Body of pancreas (tissue), 4 donors: ENCODE results near the gene TBC1D9B. TPM values are rescaled to one million over a fixed set of nuclear protein-coding genes. Genes with fewer than 3 reads are reported as not detected.

ENCODE experiments used
- ATAC-seq: fragments of 150-250 bp; one replicate; pipeline ENCODE4 v1.9.1; 2016
- DNase-seq, 4 donors: peaks; one replicate each; pipeline ENCODE4 v3.0.0-alpha.2; 2019
- H3K27ac ChIP-seq, 4 donors: fragments of 200-600 bp; sonication (generic); 1 replicate in 3 of 4; 2 replicates in 1 of 4; pipeline versions ENCODE4 v1.5.1 to v1.6.1; 2016 to 2019; ENCODE audit warnings: mild to moderate bottlenecking in 1 of 4, mixed read lengths in 1 of 4, moderate library complexity in 1 of 4
- H3K27me3 ChIP-seq, 2 donors: fragments of 200-600 bp; sonication (generic); one replicate each; pipeline ENCODE4 v1.6.0; 2016; ENCODE audit warnings: mild to moderate bottlenecking in 1 of 2
- H3K36me3 ChIP-seq, 2 donors: fragments of 200-600 bp; sonication (generic); replicated peaks in 1 of 2; 2 replicates each; pipeline ENCODE4 v1.5.1; 2016; ENCODE audit warnings: low read depth in 2 of 2; ENCODE audit not compliant: insufficient read depth in 1 of 2
- H3K4me1 ChIP-seq: fragments of 200-600 bp; sonication (generic); one replicate; pipeline ENCODE4 v1.6.0; 2016
- H3K4me3 ChIP-seq, 2 donors: fragments of 200-600 bp; sonication (generic); 1 replicate in 1 of 2; 2 replicates in 1 of 2; pipeline ENCODE4 v1.5.1; 2016 to 2019
- H3K9me3 ChIP-seq, 3 donors: fragments of 200-600 bp; sonication (generic); 1 replicate in 2 of 3; 2 replicates in 1 of 3; pipeline ENCODE4 v1.5.1; 2016
- CTCF ChIP-seq, 7 experiments: fragments of 450-650 bp in 4 of 7; fragments of 200-600 bp in 3 of 7; sonication (generic) in 3 of 7; IDR thresholded peaks; one replicate each; pipeline ENCODE4 v1.5.1; 2016 to 2019; ENCODE audit warnings: antibody characterized with exemption in 7 of 7
- POLR2A ChIP-seq, 3 donors: fragments of 450-650 bp; IDR thresholded peaks; one replicate each; pipeline ENCODE4 v1.6.1; 2016; ENCODE audit warnings: antibody characterized with exemption in 3 of 3, mild to moderate bottlenecking in 2 of 3
- WGBS, 2 donors: methylation state at CpG; one replicate each; pipeline ENCODE4 v1.1.5; 2017; 5-methylcytosine and 5-hydroxymethylcytosine counted together
- intact Hi-C: fragments of 100-400 bp; cut with DNase I; formaldehyde crosslinking; loops from one replicate; pipeline ENCODE4 v1.15.1; 2023
- total RNA-seq, 2 donors: library from RNA; depleted of rRNA; stranded (reverse); fragments of >200 nt; gene quantifications; one replicate each; pipeline ENCODE4 v1.1.0, GENCODE V29; 2016

Gene TBC1D9B
- total RNA-seq, 2 donors from 2014 or later: 69.8 to 121 TPM

GRCh38 chr5:179833056-179833708 lies 74.5 kb downstream of the TBC1D9B start:
- H3K4me3 ChIP-seq: no peak overlapping the region
- 87 to 93% methylated on average over 7 to 23 of the region's 23 CpGs for WGBS, 2 donors
- ATAC-seq (no peak), DNase-seq (no peak)
- no peaks in the 10 kb centered on the region for H3K27me3 ChIP-seq
- peaks cover 39 to 50% of the 10 kb centered on the region in 2 donors for H3K36me3 ChIP-seq
- no peaks in the 10 kb centered on the region for H3K9me3 ChIP-seq
- no peak overlapping the region for H3K27ac ChIP-seq
- intact Hi-C loops: no loop called here
- TF ChIP-seq CTCF (IDR thresholded peaks at IDR 0.05): no peak
- TF ChIP-seq POLR2A (IDR thresholded peaks at IDR 0.05): no peak
- H3K4me1 ChIP-seq: peaks cover 18% of the 10 kb centered on the region

GRCh38 chr5:179832039-179832745 lies 75.5 kb downstream of the TBC1D9B start:
- Histone ChIP-seq H3K27ac (no peak overlapping the region), H3K27me3 (no peaks in the 10 kb centered on the region), H3K4me3 (no peak overlapping the region), H3K36me3 (peaks cover 31 to 46% of the 10 kb centered on the region in 2 donors), H3K9me3 (no peaks in the 10 kb centered on the region), H3K4me1 (peaks cover 16% of the 10 kb centered on the region)
- no peak for DNase-seq
- ATAC-seq: no peak
- WGBS, 2 donors: 89 to 92% methylated on average over 17 to 20 of the region's 20 CpGs
- intact Hi-C loops: no loop called here
- TF ChIP-seq CTCF (IDR thresholded peaks at IDR 0.05): no peak
- TF ChIP-seq POLR2A (IDR thresholded peaks at IDR 0.05): no peak

- TF ChIP-seq POLR2A (IDR thresholded peaks at IDR 0.05) (no peak), CTCF (IDR thresholded peaks at IDR 0.05) (no peak)
- H3K27me3 ChIP-seq: no peaks in the 10 kb centered on the region
- no peak for ATAC-seq
- no peaks in the 10 kb centered on the region for H3K9me3 ChIP-seq
- H3K27ac ChIP-seq: no peak overlapping the region
- H3K4me3 ChIP-seq: no peak overlapping the region
- intact Hi-C loops: no loop called here
- H3K36me3 ChIP-seq: peaks cover 29 to 44% of the 10 kb centered on the region in 2 donors
- 86 to 93% methylated on average over 7 of the region's 7 CpGs for WGBS, 2 donors
- H3K4me1 ChIP-seq: peaks cover 12% of the 10 kb centered on the region
- DNase-seq: no peak
Measured at GRCh38 chr5:179830818-179831468, 76.8 kb downstream of the TBC1D9B start.

GRCh38 chr5:179829732-179830435 lies 77.8 kb downstream of the TBC1D9B start:
- Histone ChIP-seq H3K36me3 (peaks cover 27 to 49% of the 10 kb centered on the region in 2 donors), H3K9me3 (no peaks in the 10 kb centered on the region), H3K4me3 (no peak overlapping the region), H3K27ac (peak overlapping the region in 1 of 4 donors; percentile 15), H3K27me3 (no peaks in the 10 kb centered on the region), H3K4me1 (peaks cover 22% of the 10 kb centered on the region)
- no peak for ATAC-seq
- intact Hi-C loops: no loop called here
- 73 to 77% methylated on average over 7 of the region's 7 CpGs for WGBS, 2 donors
- DNase-seq: no peak
- TF ChIP-seq POLR2A (IDR thresholded peaks at IDR 0.05): no peak
- no peak for TF ChIP-seq CTCF (IDR thresholded peaks at IDR 0.05)
